ENCODE measurements around the gene WWP2. TPM values are rescaled to one million over a fixed set of nuclear protein-coding genes. Genes with fewer than 3 reads are reported as not detected.
"Not testable (repeated sequence)": the region's sequence is repeated elsewhere in the genome, so short reads cannot be mapped to it uniquely, and the experiment has no call there.

WWP2 gene
- total RNA-seq, 6 donors from 2014 or later, result 59.5 to 125 (median 82.3) TPM

GRCh38 chr16:69964960-69965660, 203.0 kb downstream of the WWP2 start:
- peak; percentile 54 to 93 for DNase-seq
- WGBS, 2 donors, result 70 to 75% methylated on average over 6 to 9 of the region's 68 CpGs
- Histone ChIP-seq H3K4me3 (peak overlapping the region in 3 of 4 donors; percentile 51 to 59 (median 51)), H3K27ac (peak overlapping the region in 3 of 4 donors; percentile 68 to 84 (median 79))
- not testable (repeated sequence) for H3K36me3 ChIP-seq, H3K27me3 ChIP-seq, H3K9me3 ChIP-seq, H3K4me1 ChIP-seq
- ATAC-seq (ENCODE audit: low FRiP score in 2 of 2), result peak; percentile 86 to 97
- TF ChIP-seq POLR2A (IDR thresholded peaks at IDR 0.05), result peak in 1 of 4 donors; percentile 57

DNA sequence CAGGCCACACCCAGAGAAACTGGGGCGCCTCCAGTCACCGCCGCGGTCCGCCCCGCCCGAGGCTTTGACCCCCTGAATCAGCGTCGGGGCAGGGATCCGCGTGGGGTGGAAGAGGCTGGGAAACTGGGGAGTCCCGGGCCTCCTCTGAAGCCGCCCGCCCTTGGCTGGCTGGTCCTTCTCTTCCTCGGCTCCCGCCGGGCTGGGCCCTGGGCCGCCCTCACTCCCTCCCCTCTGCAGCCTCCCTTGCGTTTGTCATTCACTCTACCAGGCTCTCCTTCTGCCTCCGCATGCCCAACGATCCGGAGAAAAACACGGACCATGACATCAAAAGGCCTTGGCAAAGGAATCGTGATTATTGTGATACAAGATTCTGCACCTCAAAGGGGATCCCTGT, 203.5 kb downstream of the WWP2 start:
- H3K4me3 ChIP-seq, result peak overlapping the region in 3 of 4 donors; percentile 51 to 59 (median 51)
- peak in 1 of 2 donors; percentile 23 for DNase-seq
- not testable (repeated sequence) for H3K36me3 ChIP-seq, H3K9me3 ChIP-seq, H3K27me3 ChIP-seq, H3K4me1 ChIP-seq
- ATAC-seq (ENCODE audit: low FRiP score in 2 of 2), result peak in 1 of 2 donors; percentile 77
- no CpG with 5 or more reads among the region's 24 CpGs for WGBS, 2 donors
- H3K27ac ChIP-seq, result peak overlapping the region in 2 of 4 donors; percentile 68 to 84

GRCh38 chr16:69967688-69968087, 205.6 kb downstream of the WWP2 start:
- ATAC-seq (ENCODE audit: low FRiP score in 2 of 2); H3K36me3 ChIP-seq; H3K27me3 ChIP-seq; DNase-seq; H3K4me3 ChIP-seq; H3K27ac ChIP-seq; H3K9me3 ChIP-seq; H3K4me1 ChIP-seq: not testable (repeated sequence)
- no CpG with 5 or more reads among the region's 5 CpGs for whole genome bisulfite sequencing, 2 donors

DNA sequence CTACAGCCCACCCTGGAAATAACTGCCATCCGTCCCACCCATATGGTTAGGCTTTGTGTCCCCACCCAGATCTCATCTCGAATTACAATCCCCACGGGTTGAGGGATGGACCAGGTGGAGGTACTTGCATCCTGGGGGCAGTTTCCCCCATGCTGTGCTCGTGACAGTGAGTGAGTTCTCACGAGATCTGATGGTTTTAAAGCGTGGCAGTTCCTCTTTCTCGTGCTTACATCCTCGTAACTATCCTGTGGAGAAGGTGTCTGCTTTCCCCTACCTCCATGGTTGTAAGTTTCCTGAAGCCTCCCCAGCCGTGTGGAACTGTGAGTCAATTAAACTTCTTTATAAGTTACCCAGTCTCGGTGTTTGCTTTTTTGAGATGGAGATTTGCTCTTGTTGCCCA, 206.0 kb downstream of the WWP2 start:
- not testable (repeated sequence) for H3K27ac ChIP-seq; DNase-seq; H3K4me3 ChIP-seq; ATAC-seq (ENCODE audit: low FRiP score in 2 of 2); H3K9me3 ChIP-seq; H3K27me3 ChIP-seq; H3K4me1 ChIP-seq; H3K36me3 ChIP-seq
- WGBS, 2 donors, result no CpG with 5 or more reads among the region's 10 CpGs

DNA sequence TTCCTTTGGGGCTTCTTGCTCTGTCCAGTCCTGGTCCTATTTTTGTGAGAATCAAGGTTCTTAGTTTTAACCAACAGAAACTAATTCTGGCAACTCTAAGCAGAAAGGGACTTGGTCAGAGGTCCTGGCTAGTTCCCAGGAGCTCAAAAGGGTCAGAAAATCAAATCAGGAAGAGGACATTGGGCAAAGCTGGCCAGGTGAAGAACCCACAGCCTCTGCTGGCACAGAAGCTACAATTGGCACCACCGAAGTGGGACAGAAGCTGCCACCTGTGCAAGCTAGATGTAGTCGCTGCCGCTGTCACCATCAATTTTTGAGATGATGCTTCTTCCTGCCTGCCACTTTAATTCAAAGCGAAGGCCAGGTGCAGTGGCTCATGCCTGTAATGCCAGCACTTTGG, 207.5 kb downstream of the WWP2 start:
- H3K36me3 ChIP-seq; H3K9me3 ChIP-seq; H3K27me3 ChIP-seq; ATAC-seq (ENCODE audit: low FRiP score in 2 of 2); H3K27ac ChIP-seq; H3K4me1 ChIP-seq; H3K4me3 ChIP-seq; DNase-seq: not testable (repeated sequence)
- 92 to 93% methylated on average over 3 of the region's 4 CpGs for WGBS, 2 donors

DNA sequence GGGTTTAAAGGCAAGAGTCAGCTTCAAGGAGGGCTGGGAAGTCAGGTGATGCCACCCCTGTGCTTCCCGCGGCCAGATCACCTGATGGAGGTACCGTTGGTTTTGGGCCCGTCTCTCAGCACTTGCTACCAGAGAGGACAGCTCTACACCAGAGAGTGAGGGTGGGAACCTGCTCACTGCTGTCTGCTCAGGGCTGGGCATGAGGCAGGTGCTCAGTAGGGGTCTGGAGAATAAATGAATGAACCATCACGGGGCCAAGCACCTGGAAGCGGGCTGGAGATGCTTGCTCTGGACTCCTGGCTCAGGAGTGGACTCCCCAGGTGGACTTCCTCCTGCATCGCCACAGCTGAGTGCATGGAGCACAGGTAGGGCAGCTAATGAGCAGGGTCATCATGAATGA, 210.0 kb downstream of the WWP2 start:
- not testable (repeated sequence) for H3K27ac ChIP-seq
- whole genome bisulfite sequencing, 2 donors, result 78% methylated on average over 4 of the region's 7 CpGs; no CpG with 5 or more reads in 1 of the 2 donors

DNA sequence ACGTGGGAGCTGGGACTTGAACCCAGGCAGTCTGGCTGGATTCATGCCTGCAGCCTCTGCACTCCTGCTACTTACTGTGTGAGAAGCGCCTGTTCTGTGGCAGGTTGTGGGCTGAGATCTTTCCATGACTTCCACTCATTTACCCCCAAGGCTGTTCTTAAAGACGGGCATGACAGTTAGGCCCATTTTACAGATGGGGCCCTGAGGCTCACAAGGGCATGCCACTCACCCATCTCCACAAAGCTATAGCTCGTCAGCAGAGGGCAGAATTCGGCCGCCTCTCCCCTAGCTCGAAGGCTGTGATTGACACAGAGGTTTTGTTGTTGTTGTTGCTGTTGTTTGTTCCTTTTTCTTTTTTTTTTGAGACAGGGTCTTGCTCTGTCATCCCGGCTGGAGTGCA, 210.8 kb downstream of the WWP2 start:
- not testable (repeated sequence) for H3K27me3 ChIP-seq; H3K4me1 ChIP-seq; DNase-seq; H3K4me3 ChIP-seq; ATAC-seq (ENCODE audit: low FRiP score in 2 of 2); H3K9me3 ChIP-seq; H3K36me3 ChIP-seq; H3K27ac ChIP-seq
- WGBS, 2 donors, result 73 to 86% methylated on average over 2 to 7 of the region's 8 CpGs

More for the DNA sequence above, 210.0 kb downstream of the WWP2 start:
- not testable (repeated sequence) for H3K4me1 ChIP-seq; H3K27me3 ChIP-seq; H3K36me3 ChIP-seq; ATAC-seq (ENCODE audit: low FRiP score in 2 of 2); H3K9me3 ChIP-seq; H3K4me3 ChIP-seq; DNase-seq

GRCh38 chr16:69985196-69985595, 223.1 kb downstream of the WWP2 start:
- not testable (repeated sequence) for DNase-seq; H3K9me3 ChIP-seq; H3K4me3 ChIP-seq; H3K4me1 ChIP-seq; ATAC-seq (ENCODE audit: low FRiP score in 2 of 2); H3K27me3 ChIP-seq; H3K27ac ChIP-seq
- H3K36me3 ChIP-seq, result peaks cover 0 to 12% (median 0%) of the 10 kb centered on the region in 4 donors
- 79 to 93% methylated on average over 1 of the region's 1 CpG for WGBS, 2 donors

Small RNAs within 50 kb of the gene (small RNA-seq; reads per million reads assigned to genes)
- gene AC026468.1 (0 reads per million in 4 donors), gene MIR140 (275 to 725 (median 442) reads per million in 4 donors), gene RF00091 (0 reads per million in 4 donors)

Other genes with a start within 250 kb of the WWP2 start
- gene NFAT5, start 196.4 kb upstream of the WWP2 start, total RNA-seq, result 10 to 100 TPM; 36.0 to 80.7 (median 50.4) TPM
- 10 to 100 TPM; 13.6 to 73.0 (median 48.6) TPM for gene NQO1, start 35.8 kb upstream of the WWP2 start, total RNA-seq
- 10 to 100 TPM; 24.1 to 38.2 (median 34.3) TPM for gene NOB1, start 7.4 kb upstream of the WWP2 start, total RNA-seq
- gene CLEC18A, start 189.0 kb downstream of the WWP2 start, total RNA-seq, result 1 to 10 TPM in 5 of 6 donors, under 1 TPM in 1; 0.54 to 5.2 (median 2.8) TPM

Data from upper lobe of left lung (tissue), 6 donors.